Omental fat pad (tissue), 4 donors: ENCODE data around the gene ASB4. TPM values are rescaled to one million over a fixed set of nuclear protein-coding genes. Genes with fewer than 3 reads are reported as not detected.

ENCODE experiments used
- ATAC-seq: fragments of 150-250 bp; one replicate; pipeline ENCODE4 v1.9.1; 2016; ENCODE audit warnings: mild to moderate bottlenecking, moderate library complexity; ENCODE audit not compliant: low FRiP score
- DNase-seq: peaks from one replicate; pipeline ENCODE4 v3.0.0-alpha.2; 2019; ENCODE audit warnings: low spot score
- total RNA-seq, 4 donors: library from RNA; depleted of rRNA; stranded (reverse); fragments of >200 nt; gene quantifications; one replicate each; pipeline ENCODE4 v1.1.0, GENCODE V29; 2016
- TF ChIP-seq, protein P1 (sequence below), 3 donors: fragments of 450-650 bp; IDR thresholded peaks; one replicate each; pipeline ENCODE4 v1.5.1; 2016 to 2017; ENCODE audit warnings: antibody characterized with exemption in 3 of 3, mild to moderate bottlenecking in 3 of 3, moderate library complexity in 2 of 3

Gene ASB4
- total RNA-seq, 4 donors from 2014 or later, result 0.12 to 0.28 TPM; not detected in 2

GRCh38 chr7:95471071-95471470 lies 14.7 kb upstream of the ASB4 start:
- ATAC-seq (no peak), DNase-seq (no peak)

GRCh38 chr7:95472581-95473161 lies 13.1 kb upstream of the ASB4 start:
- no peak for ATAC-seq
- TF ChIP-seq, protein P1, sequence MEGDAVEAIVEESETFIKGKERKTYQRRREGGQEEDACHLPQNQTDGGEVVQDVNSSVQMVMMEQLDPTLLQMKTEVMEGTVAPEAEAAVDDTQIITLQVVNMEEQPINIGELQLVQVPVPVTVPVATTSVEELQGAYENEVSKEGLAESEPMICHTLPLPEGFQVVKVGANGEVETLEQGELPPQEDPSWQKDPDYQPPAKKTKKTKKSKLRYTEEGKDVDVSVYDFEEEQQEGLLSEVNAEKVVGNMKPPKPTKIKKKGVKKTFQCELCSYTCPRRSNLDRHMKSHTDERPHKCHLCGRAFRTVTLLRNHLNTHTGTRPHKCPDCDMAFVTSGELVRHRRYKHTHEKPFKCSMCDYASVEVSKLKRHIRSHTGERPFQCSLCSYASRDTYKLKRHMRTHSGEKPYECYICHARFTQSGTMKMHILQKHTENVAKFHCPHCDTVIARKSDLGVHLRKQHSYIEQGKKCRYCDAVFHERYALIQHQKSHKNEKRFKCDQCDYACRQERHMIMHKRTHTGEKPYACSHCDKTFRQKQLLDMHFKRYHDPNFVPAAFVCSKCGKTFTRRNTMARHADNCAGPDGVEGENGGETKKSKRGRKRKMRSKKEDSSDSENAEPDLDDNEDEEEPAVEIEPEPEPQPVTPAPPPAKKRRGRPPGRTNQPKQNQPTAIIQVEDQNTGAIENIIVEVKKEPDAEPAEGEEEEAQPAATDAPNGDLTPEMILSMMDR (IDR thresholded peaks at IDR 0.05), result no peak
- no peak for DNase-seq

More at GRCh38 chr7:95471071-95471470, 14.7 kb upstream of the ASB4 start:
- TF ChIP-seq, protein P1 (IDR thresholded peaks at IDR 0.05), result no peak

DNA sequence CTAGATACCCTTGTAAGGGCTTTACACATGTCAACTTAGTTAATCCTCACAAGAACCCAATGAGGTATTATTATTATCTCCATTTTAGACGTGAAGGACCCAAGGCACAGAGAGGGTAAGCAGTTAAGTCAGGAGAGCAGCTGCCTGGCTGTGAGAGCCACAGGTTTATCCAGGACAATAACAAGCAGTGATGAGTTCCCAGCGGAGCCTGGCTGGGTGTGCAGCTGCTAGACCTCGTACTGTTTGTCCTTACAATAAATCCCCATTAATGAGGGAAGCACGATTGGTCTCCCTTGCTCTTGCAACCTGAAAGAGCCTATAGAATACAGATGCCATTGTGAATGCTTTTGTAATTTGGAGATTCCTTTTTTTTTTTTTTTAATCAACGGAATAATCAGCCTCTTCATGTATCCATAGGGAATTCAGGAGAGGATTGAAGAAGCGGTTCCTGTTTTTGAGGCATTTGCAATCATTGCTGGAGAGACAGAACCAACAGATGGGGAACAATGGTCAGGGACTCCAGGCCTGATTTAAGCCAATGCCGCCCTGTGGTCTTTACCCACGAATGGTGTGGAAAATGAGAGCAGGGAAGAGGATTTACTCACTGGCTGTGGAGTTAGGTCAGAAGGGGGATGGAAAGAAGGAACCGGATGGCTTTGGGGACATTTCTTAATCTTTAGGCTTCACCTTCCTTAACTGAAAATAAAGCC lies 12.3 kb upstream of the ASB4 start:
- TF ChIP-seq, protein P1 (IDR thresholded peaks at IDR 0.05), result no peak
- no peak for DNase-seq
- ATAC-seq, result no peak

DNA sequence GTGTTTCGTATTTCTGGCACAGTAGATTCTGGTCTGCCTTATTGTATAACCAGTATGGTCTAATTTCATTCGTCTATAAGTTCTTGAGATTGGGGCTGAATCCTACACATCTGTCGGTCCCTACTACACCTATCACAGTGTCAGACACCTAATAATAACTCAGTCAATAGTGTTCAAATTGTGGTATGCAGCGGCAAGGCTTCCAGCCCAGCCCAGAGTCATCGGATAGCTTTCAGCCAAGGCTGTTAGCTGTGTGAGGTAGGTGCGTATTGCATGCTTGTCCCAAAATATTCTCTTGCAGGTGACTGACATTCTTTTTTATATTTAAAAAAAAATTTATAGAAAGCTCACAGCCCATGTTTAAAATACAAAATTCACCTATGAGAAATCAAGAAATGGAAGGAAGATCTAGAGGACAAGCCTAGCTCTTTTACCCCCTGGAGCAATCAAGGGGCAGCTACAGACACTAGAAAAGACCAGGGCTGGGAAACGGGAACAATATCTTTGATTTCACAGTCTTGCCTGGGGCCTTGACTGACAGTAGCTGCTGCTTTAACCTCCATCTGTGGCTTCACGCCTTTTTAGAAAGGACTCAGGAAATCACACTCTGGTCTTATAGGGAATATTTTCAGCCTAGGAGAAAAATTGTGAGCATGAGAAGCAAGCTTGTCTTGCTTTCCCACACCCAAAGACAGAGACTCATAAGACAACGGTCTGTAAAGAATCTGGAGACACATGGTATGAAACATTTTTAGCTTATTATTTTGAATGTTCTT lies 9.5 kb upstream of the ASB4 start:
- no peak for DNase-seq
- TF ChIP-seq, protein P1 (IDR thresholded peaks at IDR 0.05), result no peak
- no peak for ATAC-seq

DNA sequence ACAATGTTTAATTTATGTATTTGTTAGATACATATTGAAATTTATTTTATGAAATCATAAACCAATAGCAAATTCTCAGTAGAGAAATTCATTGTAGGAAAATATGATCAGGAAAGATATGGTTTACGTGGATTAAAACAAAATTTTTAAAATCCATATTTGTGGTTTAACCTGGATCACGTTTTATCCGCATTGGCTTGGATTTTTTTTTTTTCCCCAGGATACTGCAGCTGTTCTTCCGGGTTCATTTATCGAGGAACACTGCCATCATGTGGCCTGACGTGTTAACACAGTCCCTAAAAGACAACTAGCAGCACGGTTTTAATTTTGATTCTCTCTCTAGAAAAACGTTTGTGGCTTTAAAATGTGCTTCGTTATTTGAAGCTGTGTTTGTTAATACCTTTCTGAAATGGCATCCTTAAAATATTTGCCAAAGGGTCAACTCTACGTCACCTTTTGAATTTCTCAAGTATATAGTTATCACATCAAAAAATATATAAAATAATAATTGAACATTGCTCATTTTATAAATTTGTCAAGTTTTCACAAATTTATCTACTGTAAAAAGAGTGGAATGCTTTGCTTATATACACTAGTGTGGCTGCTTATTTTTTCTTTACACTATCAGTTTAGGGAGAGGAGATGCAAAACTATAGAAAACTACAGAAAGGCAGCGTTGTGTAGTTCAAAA lies 8.7 kb upstream of the ASB4 start:
- TF ChIP-seq, protein P1 (IDR thresholded peaks at IDR 0.05), result no peak
- DNase-seq, result peak; percentile 66
- ATAC-seq, result peak; percentile 67

- no peak for ATAC-seq
- no peak for DNase-seq
- TF ChIP-seq, protein P1 (IDR thresholded peaks at IDR 0.05), result no peak
Observed at GRCh38 chr7:95478272-95479037, 7.3 kb upstream of the ASB4 start.
